ENCODE measurements around the gene PIAS2.
"Not testable (repeated sequence)": the region's sequence is repeated elsewhere in the genome, so short reads cannot be mapped to it uniquely, and the experiment has no call there.

Gene PIAS2

GRCh38 chr18:46899274-46899948 is 17.9 kb downstream of the PIAS2 start:
- DNase-seq, result no peak

GRCh38 chr18:46894124-46894523 is 23.2 kb downstream of the PIAS2 start:
- no peak for DNase-seq

- no peak for DNase-seq
Observed at GRCh38 chr18:46893360-46893759, 23.9 kb downstream of the PIAS2 start.

GRCh38 chr18:46892842-46893241 is 24.5 kb downstream of the PIAS2 start:
- no peak for DNase-seq

- DNase-seq, result no peak
Observed at GRCh38 chr18:46891742-46892214, 25.5 kb downstream of the PIAS2 start.

- DNase-seq, result no peak
Observed at GRCh38 chr18:46888965-46889364, 28.3 kb downstream of the PIAS2 start.

GRCh38 chr18:46886893-46887292 is 30.4 kb downstream of the PIAS2 start:
- DNase-seq, result no peak

GRCh38 chr18:46883180-46883579 is 34.1 kb downstream of the PIAS2 start:
- DNase-seq, result no peak

- no peak for DNase-seq
Observed at GRCh38 chr18:46877329-46877987, 39.8 kb downstream of the PIAS2 start.

GRCh38 chr18:46868169-46868921 is 49.0 kb downstream of the PIAS2 start:
- DNase-seq, result no peak

- DNase-seq, result no peak
Observed at GRCh38 chr18:46867367-46868143, 49.8 kb downstream of the PIAS2 start.

- no peak for DNase-seq
Observed at GRCh38 chr18:46866523-46866922, 50.8 kb downstream of the PIAS2 start.

- DNase-seq, result not testable (repeated sequence)
Observed at GRCh38 chr18:46865245-46865644, 52.1 kb downstream of the PIAS2 start.

- no peak for DNase-seq
Observed at GRCh38 chr18:46859855-46860254, 57.5 kb downstream of the PIAS2 start.

GRCh38 chr18:46858290-46858689 is 59.0 kb downstream of the PIAS2 start:
- DNase-seq, result no peak

GRCh38 chr18:46856973-46857372 is 60.3 kb downstream of the PIAS2 start:
- DNase-seq, result no peak

- no peak for DNase-seq
Observed at GRCh38 chr18:46849007-46849406, 68.3 kb downstream of the PIAS2 start.

GRCh38 chr18:46843372-46843771 is 73.9 kb downstream of the PIAS2 start:
- no peak for DNase-seq

GRCh38 chr18:46842583-46842982 is 74.7 kb downstream of the PIAS2 start:
- no peak for DNase-seq

- DNase-seq, result no peak
Observed at GRCh38 chr18:46833899-46834298, 83.4 kb downstream of the PIAS2 start.

GRCh38 chr18:46832849-46833248 is 84.5 kb downstream of the PIAS2 start:
- no peak for DNase-seq

GRCh38 chr18:46832422-46832821 is 84.9 kb downstream of the PIAS2 start:
- DNase-seq, result not testable (repeated sequence)

- DNase-seq, result no peak
Observed at GRCh38 chr18:46831434-46831833, 85.9 kb downstream of the PIAS2 start.

Data from right forelimb (tissue), 1 donor.